ENCODE data around the gene PRELID3B. TPM values are rescaled to one million over a fixed set of nuclear protein-coding genes. Genes with fewer than 3 reads are reported as not detected.

PRELID3B gene
- total and polyA plus RNA-seq, 2 of the 13 experiments (the other 11 are each of a cell fraction or from before 2014, with no cell fraction given) = 23.3 to 42.6 TPM

DNA sequence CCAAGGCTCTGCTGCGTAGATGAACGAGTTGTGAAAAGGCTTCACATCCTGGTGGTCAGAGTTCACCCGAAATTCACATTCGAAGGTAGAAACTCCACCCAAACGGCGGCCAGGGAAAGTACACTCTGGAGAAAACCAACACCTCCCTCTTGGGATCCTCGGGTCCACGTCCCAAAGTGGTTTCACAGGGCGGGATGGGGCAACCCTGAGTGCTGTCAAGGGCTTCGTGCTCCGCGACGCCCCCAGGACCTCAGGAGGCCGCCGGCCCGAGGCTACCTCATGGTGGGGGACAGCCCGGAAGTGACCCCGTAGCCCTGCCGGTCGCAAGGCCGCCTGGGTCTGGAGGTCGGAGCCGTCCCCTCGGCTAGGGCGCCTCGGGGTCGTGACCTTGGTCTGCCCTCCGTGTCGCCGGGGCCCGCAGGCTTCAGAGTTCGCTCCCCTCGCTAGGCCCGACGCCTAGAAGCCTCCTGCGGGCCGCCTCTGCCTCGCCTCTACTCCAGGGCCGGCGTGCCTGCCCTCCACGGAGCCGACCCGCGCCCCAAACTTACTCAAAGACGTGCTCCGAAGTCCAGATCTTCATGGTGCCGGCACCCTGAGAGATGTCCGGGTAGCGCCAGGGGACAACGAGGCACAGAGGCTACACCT lies at the start of gene PRELID3B (continued):
- TF ChIP-seq ZNF263 (CRISPR knock-in tag; IDR thresholded peaks at IDR 0.05) (peak; percentile 70; the same call in 1 of the 2 replicates), FOXK1 (CRISPR knock-in tag; IDR thresholded peaks at IDR 0.05; ENCODE audit: borderline replicate concordance, low read depth) (no peak), ZBTB1 (CRISPR knock-in tag; IDR thresholded peaks at IDR 0.05; ENCODE audit: borderline replicate concordance) (no peak; the same call in 1 of the 2 replicates), ZBTB21 (CRISPR knock-in tag; IDR thresholded peaks at IDR 0.05) (no peak), CEBPG (CRISPR knock-in tag; IDR thresholded peaks at IDR 0.05) (no peak), CENPX (CRISPR knock-in tag; IDR thresholded peaks at IDR 0.05) (no peak), ZNF225 (CRISPR knock-in tag; IDR thresholded peaks at IDR 0.05) (no peak), ZNF816 (CRISPR knock-in tag; IDR thresholded peaks at IDR 0.05; ENCODE audit: borderline replicate concordance) (peak; percentile 59; the same call in 1 of the 2 replicates), ONECUT2 (CRISPR knock-in tag; IDR thresholded peaks at IDR 0.05) (no peak; the same call in 1 of the 2 replicates), AGO2 (optimal IDR thresholded peaks at IDR 0.05; ENCODE audit: low read depth, low read length) (peak; percentile 37), ZNF350 (CRISPR knock-in tag; IDR thresholded peaks at IDR 0.05; ENCODE audit: borderline replicate concordance, low read depth) (peak; percentile 39; the same call in 1 of the 2 replicates), HHEX (CRISPR knock-in tag; IDR thresholded peaks at IDR 0.05) (no peak), ZNF772 (CRISPR knock-in tag; IDR thresholded peaks at IDR 0.05) (no peak), ZNF329 (CRISPR knock-in tag; IDR thresholded peaks at IDR 0.05; ENCODE audit: low read depth) (0 out of 2 replicates have a peak, but pooled peaks have one; percentile 61), WIZ (CRISPR knock-in tag; IDR thresholded peaks at IDR 0.05) (no peak), HNF4G (IDR thresholded peaks at IDR 0.05; ENCODE audit: borderline replicate concordance, low read depth, low read length) (0 out of 2 replicates have a peak, but pooled peaks have one; percentile 21), HNF4G (CRISPR knock-in tag; IDR thresholded peaks at IDR 0.05; ENCODE audit: borderline replicate concordance, low read depth) (no peak; the same call in 1 of the 2 replicates)
- TF ChIP-seq, protein P1, sequence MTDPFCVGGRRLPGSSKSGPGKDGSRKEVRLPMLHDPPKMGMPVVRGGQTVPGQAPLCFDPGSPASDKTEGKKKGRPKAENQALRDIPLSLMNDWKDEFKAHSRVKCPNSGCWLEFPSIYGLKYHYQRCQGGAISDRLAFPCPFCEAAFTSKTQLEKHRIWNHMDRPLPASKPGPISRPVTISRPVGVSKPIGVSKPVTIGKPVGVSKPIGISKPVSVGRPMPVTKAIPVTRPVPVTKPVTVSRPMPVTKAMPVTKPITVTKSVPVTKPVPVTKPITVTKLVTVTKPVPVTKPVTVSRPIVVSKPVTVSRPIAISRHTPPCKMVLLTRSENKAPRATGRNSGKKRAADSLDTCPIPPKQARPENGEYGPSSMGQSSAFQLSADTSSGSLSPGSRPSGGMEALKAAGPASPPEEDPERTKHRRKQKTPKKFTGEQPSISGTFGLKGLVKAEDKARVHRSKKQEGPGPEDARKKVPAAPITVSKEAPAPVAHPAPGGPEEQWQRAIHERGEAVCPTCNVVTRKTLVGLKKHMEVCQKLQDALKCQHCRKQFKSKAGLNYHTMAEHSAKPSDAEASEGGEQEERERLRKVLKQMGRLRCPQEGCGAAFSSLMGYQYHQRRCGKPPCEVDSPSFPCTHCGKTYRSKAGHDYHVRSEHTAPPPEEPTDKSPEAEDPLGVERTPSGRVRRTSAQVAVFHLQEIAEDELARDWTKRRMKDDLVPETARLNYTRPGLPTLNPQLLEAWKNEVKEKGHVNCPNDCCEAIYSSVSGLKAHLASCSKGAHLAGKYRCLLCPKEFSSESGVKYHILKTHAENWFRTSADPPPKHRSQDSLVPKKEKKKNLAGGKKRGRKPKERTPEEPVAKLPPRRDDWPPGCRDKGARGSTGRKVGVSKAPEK (CRISPR knock-in tag; IDR thresholded peaks at IDR 0.05; ENCODE audit: borderline replicate concordance) = no peak
- TF ChIP-seq, protein P2, sequence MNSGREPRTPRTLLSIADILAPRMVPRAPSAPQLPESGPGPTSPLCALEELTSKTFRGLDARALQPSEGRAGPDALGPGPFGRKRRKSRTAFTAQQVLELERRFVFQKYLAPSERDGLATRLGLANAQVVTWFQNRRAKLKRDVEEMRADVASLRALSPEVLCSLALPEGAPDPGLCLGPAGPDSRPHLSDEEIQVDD (CRISPR knock-in tag; IDR thresholded peaks at IDR 0.05; ENCODE audit: borderline replicate concordance) = peak; percentile 96; the same call in 1 of the 2 replicates
- TF ChIP-seq, protein P3, sequence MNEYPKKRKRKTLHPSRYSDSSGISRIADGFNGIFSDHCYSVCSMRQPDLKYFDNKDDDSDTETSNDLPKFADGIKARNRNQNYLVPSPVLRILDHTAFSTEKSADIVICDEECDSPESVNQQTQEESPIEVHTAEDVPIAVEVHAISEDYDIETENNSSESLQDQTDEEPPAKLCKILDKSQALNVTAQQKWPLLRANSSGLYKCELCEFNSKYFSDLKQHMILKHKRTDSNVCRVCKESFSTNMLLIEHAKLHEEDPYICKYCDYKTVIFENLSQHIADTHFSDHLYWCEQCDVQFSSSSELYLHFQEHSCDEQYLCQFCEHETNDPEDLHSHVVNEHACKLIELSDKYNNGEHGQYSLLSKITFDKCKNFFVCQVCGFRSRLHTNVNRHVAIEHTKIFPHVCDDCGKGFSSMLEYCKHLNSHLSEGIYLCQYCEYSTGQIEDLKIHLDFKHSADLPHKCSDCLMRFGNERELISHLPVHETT (CRISPR knock-in tag; conservative IDR thresholded peaks at IDR 0.05) = no peak
- TF ChIP-seq, protein P4, sequence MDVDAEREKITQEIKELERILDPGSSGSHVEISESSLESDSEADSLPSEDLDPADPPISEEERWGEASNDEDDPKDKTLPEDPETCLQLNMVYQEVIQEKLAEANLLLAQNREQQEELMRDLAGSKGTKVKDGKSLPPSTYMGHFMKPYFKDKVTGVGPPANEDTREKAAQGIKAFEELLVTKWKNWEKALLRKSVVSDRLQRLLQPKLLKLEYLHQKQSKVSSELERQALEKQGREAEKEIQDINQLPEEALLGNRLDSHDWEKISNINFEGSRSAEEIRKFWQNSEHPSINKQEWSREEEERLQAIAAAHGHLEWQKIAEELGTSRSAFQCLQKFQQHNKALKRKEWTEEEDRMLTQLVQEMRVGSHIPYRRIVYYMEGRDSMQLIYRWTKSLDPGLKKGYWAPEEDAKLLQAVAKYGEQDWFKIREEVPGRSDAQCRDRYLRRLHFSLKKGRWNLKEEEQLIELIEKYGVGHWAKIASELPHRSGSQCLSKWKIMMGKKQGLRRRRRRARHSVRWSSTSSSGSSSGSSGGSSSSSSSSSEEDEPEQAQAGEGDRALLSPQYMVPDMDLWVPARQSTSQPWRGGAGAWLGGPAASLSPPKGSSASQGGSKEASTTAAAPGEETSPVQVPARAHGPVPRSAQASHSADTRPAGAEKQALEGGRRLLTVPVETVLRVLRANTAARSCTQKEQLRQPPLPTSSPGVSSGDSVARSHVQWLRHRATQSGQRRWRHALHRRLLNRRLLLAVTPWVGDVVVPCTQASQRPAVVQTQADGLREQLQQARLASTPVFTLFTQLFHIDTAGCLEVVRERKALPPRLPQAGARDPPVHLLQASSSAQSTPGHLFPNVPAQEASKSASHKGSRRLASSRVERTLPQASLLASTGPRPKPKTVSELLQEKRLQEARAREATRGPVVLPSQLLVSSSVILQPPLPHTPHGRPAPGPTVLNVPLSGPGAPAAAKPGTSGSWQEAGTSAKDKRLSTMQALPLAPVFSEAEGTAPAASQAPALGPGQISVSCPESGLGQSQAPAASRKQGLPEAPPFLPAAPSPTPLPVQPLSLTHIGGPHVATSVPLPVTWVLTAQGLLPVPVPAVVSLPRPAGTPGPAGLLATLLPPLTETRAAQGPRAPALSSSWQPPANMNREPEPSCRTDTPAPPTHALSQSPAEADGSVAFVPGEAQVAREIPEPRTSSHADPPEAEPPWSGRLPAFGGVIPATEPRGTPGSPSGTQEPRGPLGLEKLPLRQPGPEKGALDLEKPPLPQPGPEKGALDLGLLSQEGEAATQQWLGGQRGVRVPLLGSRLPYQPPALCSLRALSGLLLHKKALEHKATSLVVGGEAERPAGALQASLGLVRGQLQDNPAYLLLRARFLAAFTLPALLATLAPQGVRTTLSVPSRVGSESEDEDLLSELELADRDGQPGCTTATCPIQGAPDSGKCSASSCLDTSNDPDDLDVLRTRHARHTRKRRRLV (CRISPR knock-in tag; IDR thresholded peaks at IDR 0.05) = no peak

Data from HepG2 (cell line).